Activated CD4-positive, alpha-beta T cell treated with anti-CD3 and anti-CD28 coated beads, Interleukin-2, amount 10 ng/mL, durations not matched to agents 7 days and 5 days (primary cell): ENCODE data around the gene KANSL1L. TPM values are rescaled to one million over a fixed set of nuclear protein-coding genes. Genes with fewer than 3 reads are reported as not detected.

Source experiments
- CTCF ChIA-PET: fragments of 350-600 bp; sonication (Branson Sonifier 250); formaldehyde crosslinking; loops from one replicate; lab custom pipeline; 2021; ENCODE audit warnings: antibody characterized with exemption; lab: Charles Lee
- POLR2A ChIA-PET: fragments of 350-600 bp; sonication (Branson Sonifier 250); formaldehyde crosslinking; loops from one replicate; lab custom pipeline; 2021; ENCODE audit warnings: antibody characterized with exemption; lab: Charles Lee
- DNase-seq: peaks from one replicate; pipeline ENCODE4 v3.0.0-alpha.2; 2020
- H3K27ac Mint-ChIP-seq: one replicate; pipeline ENCODE4 v1.8.0; 2021; ENCODE audit warnings: mild to moderate bottlenecking, moderate library complexity, mixed read lengths
- H3K27me3 Mint-ChIP-seq: one replicate; pipeline ENCODE4 v1.8.0; 2021; ENCODE audit warnings: mixed read lengths
- H3K36me3 Mint-ChIP-seq: one replicate; pipeline ENCODE4 v1.8.0; 2021; ENCODE audit warnings: low read depth, mixed read lengths
- H3K4me1 Mint-ChIP-seq: one replicate; pipeline ENCODE4 v1.8.0; 2021; ENCODE audit warnings: mixed read lengths
- H3K4me3 Mint-ChIP-seq: one replicate; pipeline ENCODE4 v1.8.0; 2021; ENCODE audit warnings: mild to moderate bottlenecking, moderate library complexity, mixed read lengths
- H3K9me3 Mint-ChIP-seq: one replicate; pipeline ENCODE4 v1.8.0; 2021; ENCODE audit warnings: mixed read lengths
- total RNA-seq, 2 experiments: library from RNA; stranded (reverse); gene quantifications; one replicate each; pipeline ENCODE4 v1.2.3, GENCODE V29; 2021

The KANSL1L gene
- total RNA-seq, 2 experiments from 2014 or later = 5.7 to 7.4 TPM

- no peak for DNase-seq
- peaks cover 17% of the 10 kb centered on the region for H3K36me3 Mint-ChIP-seq
- ChIA-PET POLR2A (no interaction called here), CTCF (no interaction called here)
- H3K4me1 Mint-ChIP-seq = no peaks in the 10 kb centered on the region
- no peaks in the 10 kb centered on the region for H3K9me3 Mint-ChIP-seq
- H3K27ac Mint-ChIP-seq = no peak overlapping the region
- no peak overlapping the region for H3K4me3 Mint-ChIP-seq
- H3K27me3 Mint-ChIP-seq = no peaks in the 10 kb centered on the region
These were observed 124.2 kb downstream of the KANSL1L start for GRCh38 chr2:210046851-210047500.

DNA sequence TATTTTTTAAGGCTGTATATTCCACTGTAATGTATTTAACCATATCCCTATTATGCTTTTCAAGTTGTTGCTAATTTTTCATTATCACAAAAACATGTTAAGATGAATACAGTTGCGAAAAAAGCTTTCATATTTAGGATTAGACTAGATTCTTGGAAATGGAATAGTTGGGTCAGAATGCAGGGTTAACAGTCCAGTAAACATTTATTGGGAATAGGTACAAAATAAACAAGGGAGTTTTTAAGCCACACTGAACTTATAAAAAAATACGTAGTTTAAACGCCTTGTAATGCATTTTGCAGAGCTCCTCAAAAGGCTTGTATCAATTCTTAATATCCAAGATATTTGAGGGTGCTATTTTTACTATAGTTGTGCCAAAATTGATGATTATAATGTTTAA, 133.1 kb downstream of the KANSL1L start:
- no peak for DNase-seq
- Mint-ChIP-seq H3K4me3 (no peak overlapping the region), H3K27ac (no peak overlapping the region), H3K27me3 (no peaks in the 10 kb centered on the region), H3K36me3 (peaks cover 2% of the 10 kb centered on the region), H3K9me3 (no peaks in the 10 kb centered on the region), H3K4me1 (no peaks in the 10 kb centered on the region)
- CTCF ChIA-PET = no interaction called here
- POLR2A ChIA-PET = no interaction called here

DNA sequence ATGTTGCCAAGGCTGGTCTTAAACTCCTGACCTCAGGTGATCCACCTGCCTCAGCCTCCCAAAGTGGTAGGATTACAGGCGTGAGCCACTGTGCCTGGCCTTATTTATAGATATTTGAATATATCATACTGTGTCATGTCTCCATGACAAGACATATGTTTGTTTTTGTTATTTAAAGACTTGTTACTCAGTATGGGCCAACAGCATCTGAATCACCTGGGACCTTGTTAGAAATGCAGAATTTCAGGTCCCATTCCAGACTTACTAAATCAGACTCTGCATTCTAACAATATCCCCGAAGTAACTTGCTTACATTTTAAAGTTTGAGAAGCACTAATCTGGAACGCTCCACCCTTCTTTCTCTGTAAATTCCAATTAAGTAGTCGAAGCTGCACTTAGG, 135.5 kb downstream of the KANSL1L start:
- Mint-ChIP-seq H3K36me3 (peaks cover 12% of the 10 kb centered on the region), H3K4me1 (no peaks in the 10 kb centered on the region), H3K9me3 (no peaks in the 10 kb centered on the region), H3K4me3 (no peak overlapping the region), H3K27ac (no peak overlapping the region), H3K27me3 (no peaks in the 10 kb centered on the region)
- ChIA-PET CTCF (no interaction called here), POLR2A (no interaction called here)
- no peak for DNase-seq

DNA sequence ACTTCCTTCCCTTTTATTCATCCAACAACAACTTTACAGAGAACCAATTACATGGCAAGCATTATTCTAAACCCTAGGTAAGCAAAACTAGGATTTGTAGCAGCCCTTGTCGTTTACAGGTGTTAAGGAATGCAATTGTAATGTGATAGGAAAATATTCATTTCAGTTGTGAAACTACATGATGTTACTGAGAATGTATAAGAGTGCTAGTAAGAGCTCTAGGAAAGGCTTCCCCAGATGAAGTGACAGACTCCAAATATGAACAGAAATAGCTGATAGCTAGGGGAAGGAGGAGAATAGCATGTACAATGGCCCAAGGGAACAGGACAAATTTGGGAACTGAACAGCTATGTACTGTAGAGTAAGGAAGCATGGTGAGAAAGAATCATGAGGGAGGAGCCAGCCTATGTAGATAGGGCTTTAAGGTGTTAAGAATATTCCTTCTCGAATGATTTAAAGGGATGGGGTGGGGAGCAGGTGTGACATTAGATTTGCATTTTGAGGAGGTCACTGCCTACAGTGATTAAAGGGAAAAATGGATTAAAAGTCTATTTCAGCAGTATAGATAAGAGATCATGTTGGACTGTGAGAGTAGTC, 137.0 kb downstream of the KANSL1L start:
- no peak overlapping the region for H3K4me3 Mint-ChIP-seq
- H3K9me3 Mint-ChIP-seq = no peaks in the 10 kb centered on the region
- no peaks in the 10 kb centered on the region for H3K4me1 Mint-ChIP-seq
- peaks cover 12% of the 10 kb centered on the region for H3K36me3 Mint-ChIP-seq
- no peak for DNase-seq
- CTCF ChIA-PET = interaction anchor here (1.5 kb wide), 1 partner anchor 27 kb away, joined by 3 read pairs; no protein-coding TSS in a partner anchor
- H3K27ac Mint-ChIP-seq = no peak overlapping the region
- no peaks in the 10 kb centered on the region for H3K27me3 Mint-ChIP-seq
- POLR2A ChIA-PET = no interaction called here

- Mint-ChIP-seq H3K27me3 (no peaks in the 10 kb centered on the region), H3K4me3 (no peak overlapping the region), H3K27ac (no peak overlapping the region), H3K36me3 (peaks cover 30% of the 10 kb centered on the region), H3K9me3 (no peaks in the 10 kb centered on the region), H3K4me1 (no peaks in the 10 kb centered on the region)
- CTCF ChIA-PET = no interaction called here
- POLR2A ChIA-PET = no interaction called here
- DNase-seq = no peak
These were observed 143.0 kb downstream of the KANSL1L start for GRCh38 chr2:210028178-210028577.

- H3K4me3 Mint-ChIP-seq = no peak overlapping the region
- no peak overlapping the region for H3K27ac Mint-ChIP-seq
- H3K4me1 Mint-ChIP-seq = no peaks in the 10 kb centered on the region
- H3K9me3 Mint-ChIP-seq = no peaks in the 10 kb centered on the region
- H3K36me3 Mint-ChIP-seq = peaks cover 33% of the 10 kb centered on the region
- DNase-seq = no peak
- ChIA-PET CTCF (no interaction called here), POLR2A (no interaction called here)
- H3K27me3 Mint-ChIP-seq = no peaks in the 10 kb centered on the region
These were observed 143.6 kb downstream of the KANSL1L start for GRCh38 chr2:210027608-210028007.

- H3K9me3 Mint-ChIP-seq = no peaks in the 10 kb centered on the region
- H3K36me3 Mint-ChIP-seq = peaks cover 41% of the 10 kb centered on the region
- H3K27me3 Mint-ChIP-seq = no peaks in the 10 kb centered on the region
- no peak overlapping the region for H3K4me3 Mint-ChIP-seq
- DNase-seq = no peak
- H3K4me1 Mint-ChIP-seq = no peaks in the 10 kb centered on the region
- ChIA-PET POLR2A (no interaction called here), CTCF (no interaction called here)
- no peak overlapping the region for H3K27ac Mint-ChIP-seq
These were observed 148.4 kb downstream of the KANSL1L start for GRCh38 chr2:210022824-210023223.

DNA sequence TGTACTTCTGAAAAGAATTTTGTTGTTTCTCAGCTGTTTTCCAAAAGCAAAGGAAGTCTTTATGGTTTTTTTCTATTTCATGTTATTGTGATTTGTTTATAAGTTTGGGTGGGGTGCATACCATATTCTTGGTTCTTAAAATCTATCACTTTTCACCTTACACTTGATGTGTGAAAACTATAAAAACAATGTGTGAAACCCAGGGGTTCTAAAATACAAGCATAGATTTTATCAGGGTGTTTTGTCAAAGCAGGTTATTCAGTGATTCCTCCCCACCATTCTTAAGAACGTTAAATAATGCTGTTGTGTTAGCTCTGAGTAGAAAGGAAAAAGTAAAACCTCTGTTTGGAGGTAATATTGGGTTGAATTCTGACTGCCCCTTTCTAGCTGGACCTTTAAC, 151.1 kb downstream of the KANSL1L start:
- no peaks in the 10 kb centered on the region for H3K27me3 Mint-ChIP-seq
- no peaks in the 10 kb centered on the region for H3K9me3 Mint-ChIP-seq
- peaks cover 51% of the 10 kb centered on the region for H3K36me3 Mint-ChIP-seq
- H3K4me3 Mint-ChIP-seq = no peak overlapping the region
- POLR2A ChIA-PET = no interaction called here
- CTCF ChIA-PET = no interaction called here
- no peak overlapping the region for H3K27ac Mint-ChIP-seq
- no peak for DNase-seq
- peaks cover 4% of the 10 kb centered on the region for H3K4me1 Mint-ChIP-seq

- no peaks in the 10 kb centered on the region for H3K27me3 Mint-ChIP-seq
- DNase-seq = no peak
- POLR2A ChIA-PET = no interaction called here
- CTCF ChIA-PET = no interaction called here
- H3K36me3 Mint-ChIP-seq = peaks cover 44% of the 10 kb centered on the region
- H3K4me3 Mint-ChIP-seq = no peak overlapping the region
- H3K27ac Mint-ChIP-seq = no peak overlapping the region
- peaks cover 36% of the 10 kb centered on the region for H3K4me1 Mint-ChIP-seq
- H3K9me3 Mint-ChIP-seq = no peaks in the 10 kb centered on the region
These were observed 161.3 kb downstream of the KANSL1L start for GRCh38 chr2:210009896-210010295.

GRCh38 chr2:210009126-210009525, 162.1 kb downstream of the KANSL1L start:
- peaks cover 43% of the 10 kb centered on the region for H3K4me1 Mint-ChIP-seq
- no peak overlapping the region for H3K4me3 Mint-ChIP-seq

GRCh38 chr2:210007895-210008294, 163.3 kb downstream of the KANSL1L start:
- no peaks in the 10 kb centered on the region for H3K9me3 Mint-ChIP-seq
- no peak for DNase-seq
- H3K4me3 Mint-ChIP-seq = no peak overlapping the region
- peaks cover 53% of the 10 kb centered on the region for H3K4me1 Mint-ChIP-seq
- ChIA-PET CTCF (interaction anchor here (1.3 kb wide), 1 partner anchor 26 kb away, joined by 3 read pairs; no protein-coding TSS in a partner anchor), POLR2A (interaction anchor here (0.6 kb wide), 1 partner anchor 87 kb away, joined by 9 read pairs; no protein-coding TSS in a partner anchor)
- H3K27ac Mint-ChIP-seq = no peak overlapping the region
- peaks cover 47% of the 10 kb centered on the region for H3K36me3 Mint-ChIP-seq
- H3K27me3 Mint-ChIP-seq = no peaks in the 10 kb centered on the region

More at GRCh38 chr2:210009126-210009525, 162.1 kb downstream of the KANSL1L start:
- DNase-seq = no peak
- Mint-ChIP-seq H3K36me3 (peaks cover 45% of the 10 kb centered on the region), H3K9me3 (no peaks in the 10 kb centered on the region), H3K27ac (no peak overlapping the region), H3K27me3 (no peaks in the 10 kb centered on the region)
- ChIA-PET CTCF (no interaction called here), POLR2A (no interaction called here)

DNA sequence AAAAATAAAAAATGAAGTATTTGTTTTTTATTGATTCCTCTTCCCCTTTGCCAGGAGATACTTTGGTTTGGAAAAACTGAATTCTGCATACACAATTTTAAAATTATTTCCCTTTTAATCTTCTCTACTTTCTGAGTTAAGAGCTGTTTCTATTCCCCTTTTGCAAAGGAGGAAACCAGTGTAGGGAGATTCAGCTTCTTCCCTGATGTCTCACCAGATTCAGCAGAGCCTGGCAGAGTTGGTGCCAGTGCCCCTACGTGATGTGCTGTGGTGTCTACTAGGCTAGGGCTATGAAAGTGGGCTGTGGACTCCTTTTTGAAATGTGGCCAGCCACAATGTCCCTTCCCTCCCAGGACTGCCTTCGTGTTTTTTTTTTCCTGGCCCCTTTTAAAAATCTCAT, 166.3 kb downstream of the KANSL1L start:
- POLR2A ChIA-PET = no interaction called here
- CTCF ChIA-PET = interaction anchor here (1.5 kb wide), 1 partner anchor 10 kb away, joined by 5 read pairs; no protein-coding TSS in a partner anchor
- no peak overlapping the region for H3K27ac Mint-ChIP-seq
- no peaks in the 10 kb centered on the region for H3K27me3 Mint-ChIP-seq
- peaks cover 60% of the 10 kb centered on the region for H3K4me1 Mint-ChIP-seq
- peaks cover 36% of the 10 kb centered on the region for H3K36me3 Mint-ChIP-seq
- DNase-seq = no peak
- H3K4me3 Mint-ChIP-seq = peak overlapping the region; percentile 24
- H3K9me3 Mint-ChIP-seq = peaks cover 3% of the 10 kb centered on the region

GRCh38 chr2:210003359-210003758, 167.8 kb downstream of the KANSL1L start:
- Mint-ChIP-seq H3K9me3 (peaks cover 3% of the 10 kb centered on the region), H3K4me1 (peaks cover 68% of the 10 kb centered on the region)
- POLR2A ChIA-PET = no interaction called here

More at GRCh38 chr2:210003359-210003758, 167.8 kb downstream of the KANSL1L start:
- CTCF ChIA-PET = interaction anchor here (1.5 kb wide), 1 partner anchor 11 kb away, joined by 5 read pairs; no protein-coding TSS in a partner anchor
- H3K27ac Mint-ChIP-seq = peak overlapping the region; percentile 90
- no peak for DNase-seq
- peaks cover 25% of the 10 kb centered on the region for H3K36me3 Mint-ChIP-seq
- no peaks in the 10 kb centered on the region for H3K27me3 Mint-ChIP-seq
- H3K4me3 Mint-ChIP-seq = peak overlapping the region; percentile 98
